Endothelial cell of umbilical vein (primary cell): ENCODE measurements around the gene INSC. TPM values are rescaled to one million over a fixed set of nuclear protein-coding genes. Genes with fewer than 3 reads are reported as not detected.

Source experiments
- BruUV-seq: library from RNA; stranded (reverse); fragments of 400-500 nt; replicated peaks from 2 replicates; lab custom pipeline; 2021; lab: Mats Ljungman, UMichigan
- CTCF ChIA-PET: fragments of 300-600, 350-600 bp; sonication (Branson Sonifier 250); formaldehyde crosslinking; loops from one replicate; lab custom pipeline; 2021; ENCODE audit warnings: antibody characterized with exemption, inconsistent platforms; lab: Charles Lee
- POLR2A ChIA-PET: fragments of 300-600, 350-600 bp; sonication (Branson Sonifier 250); formaldehyde crosslinking; loops from one replicate; lab custom pipeline; 2021; ENCODE audit warnings: antibody characterized with exemption, inconsistent platforms; lab: Charles Lee
- DNase-seq: peaks from one replicate; pipeline ENCODE4 v3.0.0-alpha.2; 2011; ENCODE audit warnings: low read depth, low spot score
- FAIRE-seq: peaks from 2 replicates; lab custom pipeline; 2011; peaks lifted over from hg19 to GRCh38; lab: Jason Lieb, UNC
- H2AFZ ChIP-seq: 2 replicates; pipeline ENCODE4 v1.6.0; 2012; ENCODE audit warnings: low read depth, low read length, control low read depth, inconsistent platforms
- H3K27ac ChIP-seq: 2 replicates; pipeline ENCODE4 v1.5.1; 2011; ENCODE audit warnings: low read depth, mild to moderate bottlenecking, control low read depth, low read length, moderate library complexity; ENCODE audit not compliant: insufficient read depth
- H3K27me3 ChIP-seq, 2 experiments: 2 replicates each; pipeline versions ENCODE4 v1.6.0 to v1.6.1; 2011; ENCODE audit warnings: low read length in 2 of 2, mixed read lengths in 1 of 2; ENCODE audit not compliant: control insufficient read depth in 2 of 2, insufficient read depth in 2 of 2
- H3K36me3 ChIP-seq, 2 experiments: 2 replicates in 1 of 2; 3 replicates in 1 of 2; pipeline ENCODE4 v1.5.1; 2011; ENCODE audit warnings: low read length in 2 of 2, mild to moderate bottlenecking in 1 of 2, moderate library complexity in 1 of 2; ENCODE audit not compliant: control insufficient read depth in 2 of 2, insufficient read depth in 2 of 2; ENCODE audit errors: extremely low read depth in 1 of 2
- H3K4me1 ChIP-seq: 3 replicates; pipeline ENCODE4 v1.5.1; 2011; ENCODE audit warnings: mild to moderate bottlenecking, low read length; ENCODE audit not compliant: control insufficient read depth, insufficient read depth; ENCODE audit errors: extremely low read depth
- H3K4me2 ChIP-seq: 2 replicates; pipeline ENCODE4 v1.6.1; 2011; ENCODE audit warnings: low read length, control low read depth, mixed read lengths; ENCODE audit not compliant: insufficient read depth
- H3K4me3 ChIP-seq, 3 experiments: fragments of 200-600 bp in 1 of 3; sonication (generic), shearing (Covaris generic) in 1 of 3; replicated peaks in 1 of 3; 2 replicates each; pipeline ENCODE4 v1.5.1; 2011 to 2016; ENCODE audit warnings: control low read depth in 3 of 3, low read length in 3 of 3, mild to moderate bottlenecking in 2 of 3, inconsistent platforms in 1 of 3, low read depth in 1 of 3, moderate library complexity in 1 of 3; ENCODE audit not compliant: insufficient read depth in 1 of 3
- H3K79me2 ChIP-seq: 2 replicates; pipeline ENCODE4 v1.6.0; 2012; ENCODE audit warnings: low read length, inconsistent platforms; ENCODE audit not compliant: control insufficient read depth, insufficient read depth
- H3K9ac ChIP-seq: replicated peaks from 2 replicates; pipeline ENCODE3; 2011; ENCODE audit warnings: low read length, control low read depth; ENCODE audit not compliant: insufficient read depth; ENCODE audit errors: extremely low read depth
- H3K9me1 ChIP-seq: replicated peaks from 3 replicates; pipeline ENCODE4 v1.6.0; 2011; ENCODE audit warnings: mild to moderate bottlenecking, low read length; ENCODE audit not compliant: control insufficient read depth, insufficient read depth; ENCODE audit errors: extremely low read depth
- H3K9me3 ChIP-seq: replicated peaks from 2 replicates; pipeline ENCODE4 v1.5.1; 2012; ENCODE audit warnings: low read length, inconsistent platforms; ENCODE audit not compliant: control insufficient read depth, insufficient read depth
- H4K20me1 ChIP-seq: replicated peaks from 2 replicates; pipeline ENCODE3; 2011; ENCODE audit warnings: mild to moderate bottlenecking, low read length; ENCODE audit not compliant: control insufficient read depth, insufficient read depth; ENCODE audit errors: extremely low read depth
- CTCF ChIP-seq, 2 donors: IDR thresholded peaks; 1 replicate in 1 of 2; 2 replicates in 1 of 2; pipeline ENCODE4 v1.5.1; 2011; ENCODE audit warnings: low read length in 2 of 2, mild to moderate bottlenecking in 2 of 2, moderate library complexity in 2 of 2, control low read depth in 1 of 2, inconsistent platforms in 1 of 2, low read depth in 1 of 2; ENCODE audit not compliant: insufficient read depth in 1 of 2; ENCODE audit errors: extremely low read depth in 1 of 2
- EZH2 ChIP-seq: IDR thresholded peaks from 2 replicates; pipeline ENCODE4 v1.6.1; 2012; ENCODE audit warnings: borderline replicate concordance, low read depth, mild to moderate bottlenecking, moderate library complexity, low read length, inconsistent platforms; ENCODE audit not compliant: severe bottlenecking
- FOS ChIP-seq: IDR thresholded peaks from 2 replicates; pipeline ENCODE4 v1.6.1; 2011; ENCODE audit warnings: mild to moderate bottlenecking, low read length, moderate library complexity, borderline replicate concordance; ENCODE audit not compliant: insufficient read depth
- GATA2 ChIP-seq: IDR thresholded peaks from 2 replicates; pipeline ENCODE4 v1.7.0; 2011; ENCODE audit warnings: low read depth, mild to moderate bottlenecking, moderate library complexity, mixed read lengths, low read length; ENCODE audit not compliant: insufficient read length, insufficient read depth
- JUN ChIP-seq: IDR thresholded peaks from 2 replicates; pipeline ENCODE4 v1.6.1; 2011; ENCODE audit warnings: borderline replicate concordance, low read depth; ENCODE audit not compliant: insufficient read length, insufficient read depth
- MYC ChIP-seq: IDR thresholded peaks from one replicate; pipeline ENCODE4 v1.6.1; 2011; ENCODE audit warnings: mild to moderate bottlenecking, low read depth, low read length
- POLR2A ChIP-seq: IDR thresholded peaks from 2 replicates; pipeline ENCODE4 v1.6.1; 2012; ENCODE audit warnings: low read depth, mild to moderate bottlenecking, control low read depth, low read length
- POLR2AphosphoS5 ChIP-seq: IDR thresholded peaks from 2 replicates; pipeline ENCODE4 v1.6.1; 2012; ENCODE audit warnings: low read depth, mild to moderate bottlenecking, control low read depth, low read length, moderate library complexity; ENCODE audit not compliant: insufficient read depth
- dilution Hi-C: fragments of 300-500 bp; cut with MboI; formaldehyde crosslinking; loops from one replicate; pipeline ENCODE4 v1.15.0; 2019; ENCODE audit warnings: low sequenced_read_pairs; ENCODE audit not compliant: extremely low pct_ligation_motif_present
- intact Hi-C: fragments of 100-400 bp; cut with micrococcal nuclease; formaldehyde crosslinking; loops from one replicate; pipeline ENCODE4 v1.10.0; 2022
- polyA plus RNA-seq, 4 experiments: library from polyadenylated mRNA; depleted of rRNA in 3 of 4; stranded (reverse) in 3 of 4; unstranded in 1 of 4; fragments of >200 nt; gene quantifications; 2 replicates each; pipeline versions ENCODE4 v1.2.1 to v1.2.3, GENCODE V29; 2011 to 2012; ENCODE audit warnings: missing spikeins in 1 of 4
- total RNA-seq: library from RNA; stranded (reverse); gene quantifications from 2 replicates; pipeline ENCODE4 v1.2.3, GENCODE V29; 2021
- TF ChIP-seq, protein P1 (sequence below): IDR thresholded peaks from 2 replicates; pipeline ENCODE4 v1.6.1; 2011; ENCODE audit not compliant: insufficient read depth, insufficient read length

The INSC gene
- total and polyA plus RNA-seq, 2 donors (not counting 3 experiments of a cell fraction or from before 2014, with no cell fraction given), result not detected

GRCh38 chr11:15123849-15124248 lies 9.1 kb downstream of the INSC start:
- dilution Hi-C loops, result no loop called here

More at GRCh38 chr11:15123849-15124248, 9.1 kb downstream of the INSC start:
- DNase-seq (no peak), FAIRE-seq (no peak)
- POLR2A ChIA-PET, result no interaction called here
- Histone ChIP-seq H2AFZ (no peak overlapping the region), H4K20me1 (no peaks in the 10 kb centered on the region), H3K4me3 (no peak overlapping the region), H3K4me1 (no peaks in the 10 kb centered on the region), H3K4me2 (no peak overlapping the region), H3K9me3 (no peaks in the 10 kb centered on the region), H3K9ac (no peak overlapping the region), H3K36me3 (no peaks in the 10 kb centered on the region), H3K79me2 (no peaks in the 10 kb centered on the region), H3K27me3 (no peaks in the 10 kb centered on the region), H3K27ac (no peak overlapping the region), H3K9me1 (no peaks in the 10 kb centered on the region)
- CTCF ChIA-PET, result no interaction called here
- no TSS peak for BruUV-seq
- TF ChIP-seq GATA2, result no peak
- TF ChIP-seq, protein P1, sequence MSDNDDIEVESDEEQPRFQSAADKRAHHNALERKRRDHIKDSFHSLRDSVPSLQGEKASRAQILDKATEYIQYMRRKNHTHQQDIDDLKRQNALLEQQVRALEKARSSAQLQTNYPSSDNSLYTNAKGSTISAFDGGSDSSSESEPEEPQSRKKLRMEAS, result no peak
- TF ChIP-seq FOS, result no peak
- no peak for TF ChIP-seq MYC
- TF ChIP-seq JUN, result no peak
- TF ChIP-seq POLR2A, result no peak
- TF ChIP-seq POLR2AphosphoS5, result no peak
- TF ChIP-seq CTCF (IDR thresholded peaks at IDR 0.05; ENCODE audit: extremely low read depth in 1 of 2, insufficient read depth in 1 of 2, low read depth in 1 of 2, low read length in 2 of 2), result no peak
- no peak for TF ChIP-seq EZH2
- intact Hi-C loops, result no loop called here
